ENCODE data around the gene LMAN1L.

- TF ChIP-seq CTCF (IDR thresholded peaks at IDR 0.05) (no peak), POLR2A (IDR thresholded peaks at IDR 0.05) (no peak)
Observed at GRCh38 chr15:74869372-74869725, 56.7 kb downstream of the LMAN1L start.
